HG02938 (cell line): Measurements from ENCODE around the gene ZSWIM4.

Source experiments
- ATAC-seq: cut with Tn5 transposase; IDR thresholded peaks from one replicate; pipeline ENCODE4 v1.9.1; 2021; ENCODE audit warnings: mild to moderate bottlenecking, moderate library complexity; ENCODE audit not compliant: unreplicated experiment

ZSWIM4 gene

DNA sequence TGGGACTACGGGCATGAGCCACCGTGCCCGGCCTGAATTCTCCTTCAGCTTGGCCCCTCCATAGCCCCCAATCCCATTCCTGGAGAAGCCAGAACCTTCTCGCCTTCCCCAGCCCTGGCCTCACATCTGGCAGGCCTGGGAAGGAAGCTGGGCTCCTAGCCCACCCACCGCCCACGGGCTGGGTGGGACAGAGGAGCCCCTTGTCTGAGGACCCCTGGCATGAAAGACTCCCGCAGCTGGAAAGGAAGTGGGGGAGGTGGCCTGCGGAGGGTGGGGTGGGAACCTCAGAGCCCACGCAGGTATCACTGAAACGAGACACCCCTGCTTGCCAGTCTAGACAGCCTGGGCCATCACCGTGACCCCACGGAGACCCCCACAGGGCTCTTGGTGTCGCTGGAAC lies 74.0 kb downstream of the ZSWIM4 start:
- ATAC-seq, result no peak

GRCh38 chr19:13870873-13871272 lies 75.6 kb downstream of the ZSWIM4 start:
- no peak for ATAC-seq

GRCh38 chr19:13872339-13872694 lies 77.1 kb downstream of the ZSWIM4 start:
- no peak for ATAC-seq

GRCh38 chr19:13872695-13873389 lies 77.6 kb downstream of the ZSWIM4 start:
- ATAC-seq, result no peak

DNA sequence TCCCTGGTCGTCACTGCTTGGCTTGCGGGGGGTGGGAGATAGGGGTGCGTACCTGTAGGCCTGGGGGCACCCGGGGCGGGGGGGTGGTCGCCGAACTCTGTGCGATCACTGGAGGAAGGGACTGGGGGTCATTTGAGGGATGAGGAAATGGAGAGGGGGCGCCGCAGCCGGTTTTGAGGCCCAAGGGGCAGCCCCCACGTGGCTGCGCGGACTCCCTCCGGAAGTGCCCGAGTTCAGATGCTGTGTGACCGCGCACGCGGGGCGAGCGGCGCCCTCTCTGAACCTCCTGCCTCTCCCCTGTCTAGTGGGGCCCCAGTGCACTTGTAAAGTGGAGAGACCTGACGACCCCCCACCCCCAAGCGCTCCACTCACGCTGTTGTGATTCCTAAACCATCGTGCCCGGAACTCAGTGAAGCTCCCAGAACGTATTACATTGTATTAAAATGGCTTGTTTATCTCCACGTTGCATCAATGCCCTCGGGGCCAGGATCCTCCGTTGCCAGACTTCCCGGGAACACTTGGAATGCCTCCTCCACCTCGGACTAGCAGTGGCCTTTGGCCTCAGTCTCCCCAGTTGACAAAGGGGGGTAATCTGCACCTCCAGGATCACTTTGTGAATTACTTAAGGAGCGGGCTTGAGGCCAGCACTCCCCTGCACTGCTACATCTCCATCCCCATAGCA lies 78.7 kb downstream of the ZSWIM4 start:
- ATAC-seq, result no peak

- ATAC-seq, result no peak
Observed at GRCh38 chr19:13875824-13876223, 80.6 kb downstream of the ZSWIM4 start.

DNA sequence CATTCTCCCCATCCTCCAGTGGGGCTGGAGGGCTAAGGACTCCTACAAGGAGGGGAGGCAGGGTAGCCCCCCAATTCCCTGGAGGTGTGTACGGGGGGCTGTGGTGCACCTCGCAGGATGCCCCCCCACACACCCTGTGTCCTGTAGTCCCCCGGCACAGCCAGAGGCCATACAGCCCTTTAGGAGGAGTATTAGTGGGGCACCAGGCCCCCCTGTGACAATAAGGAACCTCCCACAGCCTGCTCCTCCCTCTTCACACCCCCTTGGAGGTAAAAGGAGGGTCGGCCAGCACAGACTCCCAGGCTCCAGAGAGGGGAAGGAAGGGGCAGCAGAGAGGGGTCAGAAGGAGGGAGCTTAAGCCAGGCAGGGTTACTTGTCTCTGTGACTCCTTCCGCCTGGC lies 81.6 kb downstream of the ZSWIM4 start, which contains the start of gene NANOS3:
Gene NANOS3 (plus strand): TSS at position 301 of the 400 bp plus-strand sequence. CDS start 115 bp downstream, outside the sequence.
- no peak for ATAC-seq

- no peak for ATAC-seq
Observed at GRCh38 chr19:13877303-13877702, 82.1 kb downstream of the ZSWIM4 start.

DNA sequence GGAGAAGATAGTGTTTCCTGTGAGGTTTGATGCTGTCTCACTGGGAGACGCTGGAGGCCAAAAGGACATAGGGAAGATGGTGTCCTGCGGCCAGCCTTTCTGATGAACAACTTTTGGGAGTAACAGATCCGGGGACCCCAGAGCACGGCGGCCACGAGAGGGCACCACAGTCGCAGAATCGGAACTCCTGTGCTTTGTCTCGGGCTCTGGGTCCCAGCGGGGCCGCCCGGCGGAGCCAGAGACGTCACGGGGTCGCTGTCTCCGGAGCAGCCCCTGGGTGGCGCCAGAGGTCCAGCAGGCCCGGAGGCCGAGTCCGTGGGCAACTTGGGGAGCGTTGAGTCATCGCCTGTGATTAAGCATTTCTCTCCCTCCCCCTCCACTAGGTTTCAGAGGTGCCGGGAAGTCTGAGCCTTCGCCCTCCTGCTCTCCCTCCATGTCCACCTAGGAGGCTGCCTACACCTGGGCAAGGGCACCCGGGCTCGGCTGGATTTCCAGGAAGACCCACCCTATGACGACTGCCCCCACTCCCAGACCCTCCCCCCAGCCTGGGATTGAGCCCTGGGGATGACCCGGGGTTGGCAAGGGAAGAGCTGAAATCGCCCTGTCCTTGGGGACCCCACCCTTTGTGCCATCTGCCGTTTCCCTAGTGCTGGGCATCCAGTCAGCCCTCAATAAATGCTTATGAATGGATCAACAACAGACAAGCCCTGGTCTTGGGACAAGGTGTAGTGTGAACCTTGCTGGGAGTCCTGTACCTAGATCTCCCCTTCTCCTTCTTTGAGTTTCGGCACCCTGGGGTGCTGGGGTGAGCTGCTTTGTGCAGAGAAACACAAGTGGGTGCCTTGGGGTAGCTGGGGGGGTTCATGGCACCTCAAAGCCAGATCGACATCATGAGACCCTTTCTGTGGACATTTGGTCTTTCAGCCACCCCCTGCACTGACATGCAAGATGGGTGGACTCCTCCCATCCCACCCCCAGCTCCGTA lies 85.1 kb downstream of the ZSWIM4 start:
- peak; percentile 71 for ATAC-seq

GRCh38 chr19:13881251-13881691 lies 86.0 kb downstream of the ZSWIM4 start:
- ATAC-seq, result no peak
